Body of pancreas (tissue), 4 donors: ENCODE data around the gene MLKL.

Experiments used
- POLR2A ChIP-seq, 3 donors: fragments of 450-650 bp; IDR thresholded peaks; one replicate each; pipeline ENCODE4 v1.6.1; 2016; ENCODE audit warnings: antibody characterized with exemption in 3 of 3, mild to moderate bottlenecking in 2 of 3
- TF ChIP-seq, protein P1 (sequence below), 7 experiments: fragments of 450-650 bp in 4 of 7; fragments of 200-600 bp in 3 of 7; sonication (generic) in 3 of 7; IDR thresholded peaks; one replicate each; pipeline ENCODE4 v1.5.1; 2016 to 2019; ENCODE audit warnings: antibody characterized with exemption in 7 of 7

DNA sequence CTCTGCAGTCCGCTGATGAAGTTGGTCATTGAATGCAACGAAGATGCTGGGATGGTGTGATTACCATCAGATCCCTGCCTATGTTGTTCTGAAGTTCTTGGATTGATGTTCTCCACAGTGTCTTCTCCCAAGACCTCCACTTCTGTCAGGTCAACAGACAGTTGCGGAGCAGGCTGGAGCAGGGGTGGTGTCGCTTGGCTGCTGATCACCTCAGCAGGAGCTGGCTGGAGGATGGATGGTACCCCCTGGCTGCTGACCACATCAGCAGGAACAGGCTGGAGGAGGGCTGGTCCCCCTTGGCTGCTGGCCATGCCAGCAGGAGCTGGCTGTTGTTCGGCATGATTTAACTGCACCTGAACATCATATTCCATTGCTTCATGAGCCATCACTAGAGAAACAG is 39.6 kb downstream of the MLKL start:
- TF ChIP-seq, protein P1, sequence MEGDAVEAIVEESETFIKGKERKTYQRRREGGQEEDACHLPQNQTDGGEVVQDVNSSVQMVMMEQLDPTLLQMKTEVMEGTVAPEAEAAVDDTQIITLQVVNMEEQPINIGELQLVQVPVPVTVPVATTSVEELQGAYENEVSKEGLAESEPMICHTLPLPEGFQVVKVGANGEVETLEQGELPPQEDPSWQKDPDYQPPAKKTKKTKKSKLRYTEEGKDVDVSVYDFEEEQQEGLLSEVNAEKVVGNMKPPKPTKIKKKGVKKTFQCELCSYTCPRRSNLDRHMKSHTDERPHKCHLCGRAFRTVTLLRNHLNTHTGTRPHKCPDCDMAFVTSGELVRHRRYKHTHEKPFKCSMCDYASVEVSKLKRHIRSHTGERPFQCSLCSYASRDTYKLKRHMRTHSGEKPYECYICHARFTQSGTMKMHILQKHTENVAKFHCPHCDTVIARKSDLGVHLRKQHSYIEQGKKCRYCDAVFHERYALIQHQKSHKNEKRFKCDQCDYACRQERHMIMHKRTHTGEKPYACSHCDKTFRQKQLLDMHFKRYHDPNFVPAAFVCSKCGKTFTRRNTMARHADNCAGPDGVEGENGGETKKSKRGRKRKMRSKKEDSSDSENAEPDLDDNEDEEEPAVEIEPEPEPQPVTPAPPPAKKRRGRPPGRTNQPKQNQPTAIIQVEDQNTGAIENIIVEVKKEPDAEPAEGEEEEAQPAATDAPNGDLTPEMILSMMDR (IDR thresholded peaks at IDR 0.05): no peak
- TF ChIP-seq POLR2A (IDR thresholded peaks at IDR 0.05): no peak
